ENCODE data around the gene VGLL3.

GRCh38 chr3:86995537-86995936 is 4.6 kb upstream of the VGLL3 start:
- TF ChIP-seq, protein P1, sequence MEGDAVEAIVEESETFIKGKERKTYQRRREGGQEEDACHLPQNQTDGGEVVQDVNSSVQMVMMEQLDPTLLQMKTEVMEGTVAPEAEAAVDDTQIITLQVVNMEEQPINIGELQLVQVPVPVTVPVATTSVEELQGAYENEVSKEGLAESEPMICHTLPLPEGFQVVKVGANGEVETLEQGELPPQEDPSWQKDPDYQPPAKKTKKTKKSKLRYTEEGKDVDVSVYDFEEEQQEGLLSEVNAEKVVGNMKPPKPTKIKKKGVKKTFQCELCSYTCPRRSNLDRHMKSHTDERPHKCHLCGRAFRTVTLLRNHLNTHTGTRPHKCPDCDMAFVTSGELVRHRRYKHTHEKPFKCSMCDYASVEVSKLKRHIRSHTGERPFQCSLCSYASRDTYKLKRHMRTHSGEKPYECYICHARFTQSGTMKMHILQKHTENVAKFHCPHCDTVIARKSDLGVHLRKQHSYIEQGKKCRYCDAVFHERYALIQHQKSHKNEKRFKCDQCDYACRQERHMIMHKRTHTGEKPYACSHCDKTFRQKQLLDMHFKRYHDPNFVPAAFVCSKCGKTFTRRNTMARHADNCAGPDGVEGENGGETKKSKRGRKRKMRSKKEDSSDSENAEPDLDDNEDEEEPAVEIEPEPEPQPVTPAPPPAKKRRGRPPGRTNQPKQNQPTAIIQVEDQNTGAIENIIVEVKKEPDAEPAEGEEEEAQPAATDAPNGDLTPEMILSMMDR (IDR thresholded peaks at IDR 0.05) = no peak
- no peak for TF ChIP-seq EP300 (IDR thresholded peaks at IDR 0.05)
